IMR-90 (cell line): ENCODE data around the gene CLIC5. TPM values are rescaled to one million over a fixed set of nuclear protein-coding genes. Genes with fewer than 3 reads are reported as not detected.

Experiments used
- ATAC-seq: fragments of 200-7000 bp; cut with Tn5 transposase; 2 replicates; pipeline ENCODE4 v1.9.1; 2020; ENCODE audit warnings: low read depth, mild to moderate bottlenecking, moderate library complexity
- BruUV-seq: library from RNA; stranded (reverse); fragments of 400-500 nt; replicated peaks from 2 replicates; lab custom pipeline; 2021; lab: Mats Ljungman, UMichigan
- CTCF ChIA-PET: fragments of 300-600 bp; formaldehyde crosslinking; extraction: SDS; loops from one replicate; lab custom pipeline; 2021; ENCODE audit warnings: antibody characterized with exemption; lab: Yijun Ruan, JAX
- POLR2A ChIA-PET: fragments of 300-600 bp; sonication (Branson Sonifier 250); formaldehyde crosslinking; loops from one replicate; lab custom pipeline; 2022; ENCODE audit warnings: antibody characterized with exemption; ENCODE audit not compliant: unreplicated experiment; lab: Charles Lee
- DNase-seq: peaks from one replicate; pipeline ENCODE4 v3.0.0; 2013
- H2AFZ ChIP-seq: replicated peaks from 2 replicates; pipeline ENCODE3; 2013; ENCODE audit warnings: low read length, mild to moderate bottlenecking; ENCODE audit not compliant: poor library complexity
- H2AK5ac ChIP-seq: 2 replicates; pipeline ENCODE4 v1.6.1; 2013; ENCODE audit warnings: low read depth, low read length, inconsistent platforms
- H2AK9ac ChIP-seq: replicated peaks from 2 replicates; pipeline ENCODE3; 2013; ENCODE audit warnings: mild to moderate bottlenecking, low read depth, low read length, moderate library complexity; ENCODE audit not compliant: poor library complexity
- H2BK120ac ChIP-seq: 2 replicates; pipeline ENCODE4 v1.6.1; 2013; ENCODE audit warnings: low read depth, low read length, inconsistent platforms
- H2BK15ac ChIP-seq: 3 replicates; pipeline ENCODE4 v1.6.1; 2013; ENCODE audit warnings: low read depth, low read length, inconsistent platforms
- H2BK20ac ChIP-seq: 2 replicates; pipeline ENCODE4 v1.6.1; 2013; ENCODE audit warnings: low read depth, mild to moderate bottlenecking, inconsistent platforms, low read length, moderate library complexity
- H2BK5ac ChIP-seq: 2 replicates; pipeline ENCODE4 v1.6.1; 2013; ENCODE audit warnings: mild to moderate bottlenecking, low read depth, low read length, inconsistent platforms; ENCODE audit not compliant: poor library complexity, severe bottlenecking
- H3K14ac ChIP-seq: replicated peaks from 2 replicates; pipeline ENCODE4 v1.6.1; 2013; ENCODE audit warnings: low read depth, low read length, inconsistent platforms
- H3K18ac ChIP-seq: 2 replicates; pipeline ENCODE4 v1.6.1; 2013; ENCODE audit warnings: low read depth, low read length, control low read depth
- H3K23ac ChIP-seq: 2 replicates; pipeline ENCODE4 v1.6.1; 2013; ENCODE audit warnings: low read depth, low read length, inconsistent platforms
- H3K27ac ChIP-seq: 2 replicates; pipeline ENCODE4 v1.5.1; 2013; ENCODE audit warnings: mild to moderate bottlenecking, control low read depth, low read length; ENCODE audit not compliant: insufficient read depth
- H3K27me3 ChIP-seq: 2 replicates; pipeline ENCODE4 v1.6.1; 2013; ENCODE audit warnings: low read length; ENCODE audit not compliant: control insufficient read depth, insufficient read depth
- H3K36me3 ChIP-seq: 2 replicates; pipeline ENCODE4 v1.6.1; 2013; ENCODE audit warnings: low read length, mixed read lengths; ENCODE audit not compliant: control insufficient read depth, insufficient read depth
- H3K4ac ChIP-seq: 2 replicates; pipeline ENCODE4 v1.6.1; 2013; ENCODE audit warnings: low read depth, low read length, inconsistent platforms
- H3K4me1 ChIP-seq: 2 replicates; pipeline ENCODE4 v1.6.1; 2013; ENCODE audit warnings: low read length, mixed read lengths; ENCODE audit not compliant: control insufficient read depth, insufficient read depth
- H3K4me2 ChIP-seq: 2 replicates; pipeline ENCODE4 v1.6.1; 2013; ENCODE audit warnings: low read depth, mild to moderate bottlenecking, control low read depth, low read length, moderate library complexity
- H3K4me3 ChIP-seq: 2 replicates; pipeline ENCODE4 v1.5.1; 2013; ENCODE audit warnings: low read depth, mild to moderate bottlenecking, control low read depth, low read length, moderate library complexity; ENCODE audit not compliant: insufficient read depth
- H3K56ac ChIP-seq: 2 replicates; pipeline ENCODE4 v1.6.1; 2013; ENCODE audit warnings: low read length, inconsistent platforms; ENCODE audit not compliant: insufficient read depth; ENCODE audit errors: extremely low read depth
- H3K79me1 ChIP-seq, 2 experiments: 2 replicates each; pipeline ENCODE4 v1.6.1; 2013; ENCODE audit warnings: low read length in 2 of 2, inconsistent platforms in 1 of 2, low read depth in 1 of 2
- H3K9ac ChIP-seq: 2 replicates; pipeline ENCODE4 v1.6.1; 2013; ENCODE audit warnings: low read depth, low read length, control low read depth
- H3K9me1 ChIP-seq: 2 replicates; pipeline ENCODE4 v1.6.1; 2013; ENCODE audit warnings: low read length, inconsistent platforms; ENCODE audit not compliant: insufficient read depth
- H3K9me3 ChIP-seq: 2 replicates; pipeline ENCODE4 v1.6.1; 2013; ENCODE audit warnings: low read length; ENCODE audit not compliant: control insufficient read depth, insufficient read depth
- H4K20me1 ChIP-seq: 2 replicates; pipeline ENCODE4 v1.6.1; 2013; ENCODE audit warnings: low read length, inconsistent platforms; ENCODE audit not compliant: insufficient read depth
- H4K5ac ChIP-seq: 2 replicates; pipeline ENCODE4 v1.6.1; 2013; ENCODE audit warnings: mild to moderate bottlenecking, low read depth, low read length, control low read depth
- H4K8ac ChIP-seq, 2 experiments: 2 replicates each; pipeline ENCODE4 v1.6.1; 2013; ENCODE audit warnings: low read depth in 2 of 2, low read length in 2 of 2, control low read depth in 1 of 2, inconsistent platforms in 1 of 2
- H4K91ac ChIP-seq: 2 replicates; pipeline ENCODE4 v1.6.1; 2013; ENCODE audit warnings: low read depth, low read length, inconsistent platforms; ENCODE audit not compliant: insufficient read depth
- BHLHE40 ChIP-seq: fragments of 150-350 bp; IDR thresholded peaks from 2 replicates; pipeline ENCODE4 v1.6.1; 2016; ENCODE audit warnings: mild to moderate bottlenecking, low read depth, low read length
- FOS ChIP-seq: fragments of 150-350 bp; IDR thresholded peaks from 2 replicates; pipeline ENCODE4 v1.6.1; 2016; ENCODE audit warnings: low read depth, low read length
- MAZ ChIP-seq: IDR thresholded peaks from 2 replicates; pipeline ENCODE4 v1.6.1; 2012; ENCODE audit warnings: low read depth, mild to moderate bottlenecking, low read length, improper control_type of control experiment, moderate library complexity, borderline replicate concordance
- MXI1 ChIP-seq: IDR thresholded peaks from 2 replicates; pipeline ENCODE4 v1.6.1; 2012; ENCODE audit warnings: low read depth, mild to moderate bottlenecking, low read length, moderate library complexity, borderline replicate concordance
- USF2 ChIP-seq: fragments of 150-350 bp; IDR thresholded peaks from 2 replicates; pipeline ENCODE4 v1.6.1; 2017; ENCODE audit warnings: mild to moderate bottlenecking, antibody characterized with exemption, low read length, low read depth
- WGBS, 2 experiments: methylation state at CpG; one replicate each; pipeline versions ENCODE4 v1.1.5 to v1.1.7; 2013; ENCODE audit warnings: missing lambda C conversion rate in 2 of 2; ENCODE audit not compliant: insufficient read length in 1 of 2; ENCODE audit errors: extremely low coverage in 2 of 2; 5-methylcytosine and 5-hydroxymethylcytosine counted together
- dilution Hi-C: fragments of 300-500 bp; cut with HindIII; formaldehyde crosslinking; loops from one replicate; pipeline ENCODE4 v1.14.3; 2018; ENCODE audit warnings: low sequenced_read_pairs; ENCODE audit not compliant: unreplicated experiment
- in situ Hi-C: fragments of 300-500 bp; cut with MboI; formaldehyde crosslinking; loops from 3 replicates; pipeline ENCODE4 v1.14.3; 2019; ENCODE audit warnings: low sequenced_read_pairs, inconsistent platforms, mixed read lengths
- intact Hi-C: fragments of 100-400 bp; cut with micrococcal nuclease; formaldehyde crosslinking; loops from 2 replicates; pipeline ENCODE4 v1.10.0; 2022
- polyA plus RNA-seq, 3 experiments: library from polyadenylated mRNA; depleted of rRNA; stranded (reverse); fragments of >200 nt; gene quantifications; 2 replicates each; pipeline ENCODE4 v1.2.3, GENCODE V29; 2012; ENCODE audit warnings: low replicate concordance in 1 of 3
- total RNA-seq: library from RNA; depleted of rRNA; stranded (reverse); fragments of >200 nt; gene quantifications from 2 replicates; pipeline ENCODE4 v1.2.3, GENCODE V29; 2012

Gene CLIC5
- total and polyA plus RNA-seq, 2 of the 4 experiments (the other 2 are of a cell fraction), result not detected

- no peaks in the 10 kb centered on the region for H3K36me3 ChIP-seq
- intact Hi-C loops (no loop called here), in situ Hi-C loops (no loop called here), dilution Hi-C loops (no loop called here)
- H2BK20ac ChIP-seq, result no peak overlapping the region
- no peak overlapping the region for H3K4ac ChIP-seq
- no peak overlapping the region for H3K18ac ChIP-seq
- no peaks in the 10 kb centered on the region for H3K9me1 ChIP-seq
- no peaks in the 10 kb centered on the region for H4K20me1 ChIP-seq
- H2AK9ac ChIP-seq, result no peak overlapping the region
- no peaks in the 10 kb centered on the region for H3K4me1 ChIP-seq
- BruUV-seq, result no TSS peak
- no peak overlapping the region for H3K23ac ChIP-seq
- no peak for DNase-seq
- no CpG with 5 or more reads among the region's 2 CpGs for WGBS, 2 experiments
- no peak overlapping the region for H4K91ac ChIP-seq
- H3K9ac ChIP-seq, result no peak overlapping the region
- no peak overlapping the region for H3K14ac ChIP-seq
- no peak overlapping the region for H2AFZ ChIP-seq
- H3K4me3 ChIP-seq, result no peak overlapping the region
- H2BK5ac ChIP-seq, result no peak overlapping the region
- H3K79me1 ChIP-seq, result no peaks in the 10 kb centered on the region
- H3K4me2 ChIP-seq, result no peak overlapping the region
- H4K8ac ChIP-seq, result no peak overlapping the region
- no peak overlapping the region for H2BK15ac ChIP-seq
- H4K5ac ChIP-seq, result no peak overlapping the region
- no peak for ATAC-seq
- H3K27me3 ChIP-seq, result no peaks in the 10 kb centered on the region; the same call in 1 of the 2 replicates
- ChIA-PET POLR2A (no interaction called here), CTCF (no interaction called here)
- H3K56ac ChIP-seq, result no peak overlapping the region
- no peak for TF ChIP-seq MAZ
- TF ChIP-seq MXI1, result no peak
- no peak for TF ChIP-seq FOS
- no peak for TF ChIP-seq BHLHE40
- TF ChIP-seq USF2, result no peak
- no peak overlapping the region for H3K27ac ChIP-seq
- no peak overlapping the region for H2BK120ac ChIP-seq
- no peak overlapping the region for H2AK5ac ChIP-seq
- no peaks in the 10 kb centered on the region for H3K9me3 ChIP-seq
Measured at GRCh38 chr6:45964300-45964699, 51.4 kb downstream of the CLIC5 start.
